GM19324 (cell line): Measurements from ENCODE around the gene RUSC1.
"Not testable (repeated sequence)": the region's sequence is repeated elsewhere in the genome, so short reads cannot be mapped to it uniquely, and the experiment has no call there.

Experiments used
- ATAC-seq: cut with Tn5 transposase; IDR thresholded peaks from one replicate; pipeline ENCODE4 v1.9.1; 2021; ENCODE audit warnings: mild to moderate bottlenecking, moderate library complexity; ENCODE audit not compliant: unreplicated experiment, low FRiP score

RUSC1 gene

DNA sequence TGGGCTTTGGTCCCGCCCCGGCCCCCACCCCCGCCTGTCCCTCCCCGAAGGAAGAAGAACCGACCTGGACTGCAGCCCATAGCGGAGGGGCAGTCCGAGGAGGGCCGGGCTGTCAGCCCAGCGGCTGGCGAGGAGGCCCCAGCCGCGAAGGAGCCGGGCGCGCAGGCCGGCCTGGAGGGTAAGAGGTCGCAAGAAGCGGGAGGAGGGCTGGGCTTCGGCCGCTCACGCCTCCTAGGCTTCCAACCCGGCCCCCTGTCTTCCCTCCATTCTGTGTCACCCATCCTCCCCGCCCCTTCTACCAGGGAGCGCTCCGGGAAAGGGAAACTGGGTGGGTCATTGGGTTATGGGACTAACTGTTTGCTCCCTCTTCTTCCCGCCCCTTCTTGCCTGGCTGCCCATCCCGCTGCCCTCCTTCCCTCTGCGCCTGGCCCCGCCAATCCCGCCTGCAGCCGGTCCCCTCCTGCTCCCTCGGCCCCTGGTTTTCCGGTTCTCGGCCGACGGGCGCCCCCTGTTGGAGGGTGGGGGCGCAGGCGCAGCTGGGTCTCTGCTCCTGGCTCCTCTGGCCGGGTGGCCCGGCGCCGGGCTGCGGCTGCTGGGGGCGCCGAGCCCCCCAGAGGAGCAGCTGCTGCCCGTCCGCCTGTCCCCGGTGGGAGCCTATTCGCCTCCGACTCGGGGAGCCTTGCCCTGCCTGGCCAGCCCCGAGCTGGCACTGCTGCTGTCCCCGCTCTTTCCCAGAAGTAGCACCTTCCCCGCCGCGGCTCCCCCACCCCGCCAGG lies 2.4 kb downstream of the RUSC1 start:
- peak; percentile 49 for ATAC-seq

GRCh38 chr1:155323729-155324036 lies 3.0 kb downstream of the RUSC1 start:
- peak; percentile 45 for ATAC-seq

DNA sequence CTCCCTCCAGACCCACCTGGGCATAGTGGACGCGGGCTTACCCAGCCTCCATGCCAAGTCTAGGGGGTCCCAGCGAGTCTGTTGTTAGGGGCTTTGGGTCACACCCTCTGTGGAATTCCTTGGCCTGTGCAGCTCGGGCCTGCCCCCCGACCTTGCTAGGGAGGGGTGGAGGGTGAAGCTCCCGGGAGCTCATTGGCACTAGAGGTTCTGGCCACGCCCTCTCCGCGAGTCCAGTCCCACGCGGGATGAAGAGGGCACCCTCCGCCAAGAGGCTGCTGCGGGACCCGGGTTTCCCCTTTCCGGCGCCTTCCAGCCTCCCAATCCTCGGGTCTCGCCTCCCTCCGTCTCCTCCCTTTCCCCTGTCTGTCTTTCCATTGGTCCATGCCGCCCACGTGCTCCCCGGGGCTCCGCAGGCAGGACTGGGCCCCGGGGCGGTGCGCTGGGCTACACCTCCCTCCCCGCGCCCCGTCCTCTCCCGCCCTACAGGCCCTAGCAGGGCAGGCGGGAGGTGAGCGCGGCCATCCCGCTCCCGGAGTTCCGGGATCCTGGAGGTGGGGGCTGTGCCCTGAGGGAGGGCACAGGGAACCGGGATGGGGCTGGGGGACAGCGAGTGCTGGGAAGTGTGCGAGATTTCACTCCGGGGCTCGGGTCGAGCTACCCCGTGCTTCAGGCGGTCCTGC lies 3.5 kb downstream of the RUSC1 start:
- ATAC-seq, result peak; percentile 66

GRCh38 chr1:155324717-155325602 lies 4.3 kb downstream of the RUSC1 start:
- no peak for ATAC-seq

- ATAC-seq, result no peak
These were observed 4.9 kb downstream of the RUSC1 start for GRCh38 chr1:155325603-155325893.

DNA sequence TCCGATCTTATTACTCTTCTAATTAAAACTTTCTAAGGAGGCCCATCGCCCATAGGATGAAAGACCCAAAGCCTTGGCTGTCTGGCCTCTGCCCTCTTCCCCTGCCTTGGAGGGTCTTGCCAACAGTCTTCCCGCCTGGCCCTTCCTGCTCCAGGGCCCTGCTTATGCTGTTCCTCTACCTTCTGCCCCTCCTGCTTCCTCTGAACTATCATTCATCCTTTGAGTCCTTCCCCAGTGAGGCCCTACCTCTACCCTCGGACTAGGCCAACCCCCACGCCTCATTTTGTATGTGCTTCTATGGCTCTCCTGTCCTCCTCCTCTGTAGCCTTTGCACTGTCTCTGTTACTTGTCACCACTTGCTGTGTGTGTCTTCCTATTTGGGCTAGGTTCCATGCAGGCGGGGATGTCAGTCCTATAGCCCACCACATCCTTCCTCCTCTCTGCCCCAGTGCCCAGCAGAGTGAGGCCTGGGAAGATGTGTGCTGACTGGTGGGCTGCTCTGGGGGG lies 5.4 kb downstream of the RUSC1 start:
- no peak for ATAC-seq

DNA sequence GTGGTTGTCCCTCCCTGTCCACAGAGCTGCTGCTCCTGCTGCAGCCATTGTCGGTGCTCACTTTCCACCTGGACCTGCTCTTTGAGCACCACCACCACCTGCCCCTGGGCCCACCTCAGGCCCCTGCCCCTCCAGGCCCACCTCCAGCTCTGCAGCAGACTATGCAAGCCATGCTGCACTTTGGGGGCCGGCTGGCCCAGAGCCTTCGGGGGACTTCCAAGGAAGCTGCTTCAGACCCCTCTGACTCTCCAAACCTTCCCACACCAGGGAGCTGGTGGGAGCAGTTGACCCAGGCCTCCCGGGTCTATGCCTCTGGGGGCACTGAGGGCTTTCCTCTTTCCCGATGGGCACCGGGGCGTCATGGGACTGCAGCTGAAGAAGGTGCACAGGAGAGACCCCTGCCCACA lies 5.9 kb downstream of the RUSC1 start:
- no peak for ATAC-seq

DNA sequence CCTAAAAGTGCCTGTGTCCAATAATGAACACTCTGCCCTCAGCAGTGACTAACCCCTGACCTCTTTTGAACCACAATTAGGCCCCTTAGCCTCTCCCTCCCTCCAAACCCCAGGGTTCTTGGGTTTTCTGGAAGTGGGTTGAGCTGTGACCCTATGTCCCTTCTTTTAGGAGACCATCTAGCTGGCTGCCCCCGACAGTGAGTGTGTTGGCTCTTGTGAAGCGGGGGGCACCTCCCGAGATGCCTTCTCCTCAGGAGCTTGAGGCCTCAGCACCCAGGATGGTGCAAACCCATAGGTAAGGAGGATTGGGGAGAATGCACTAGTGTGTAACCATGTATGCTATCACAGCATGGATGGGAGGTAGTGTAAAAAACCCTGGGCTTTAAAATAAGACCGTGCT lies 7.3 kb downstream of the RUSC1 start:
- no peak for ATAC-seq

GRCh38 chr1:155328856-155329255 lies 8.2 kb downstream of the RUSC1 start:
- ATAC-seq, result not testable (repeated sequence)

DNA sequence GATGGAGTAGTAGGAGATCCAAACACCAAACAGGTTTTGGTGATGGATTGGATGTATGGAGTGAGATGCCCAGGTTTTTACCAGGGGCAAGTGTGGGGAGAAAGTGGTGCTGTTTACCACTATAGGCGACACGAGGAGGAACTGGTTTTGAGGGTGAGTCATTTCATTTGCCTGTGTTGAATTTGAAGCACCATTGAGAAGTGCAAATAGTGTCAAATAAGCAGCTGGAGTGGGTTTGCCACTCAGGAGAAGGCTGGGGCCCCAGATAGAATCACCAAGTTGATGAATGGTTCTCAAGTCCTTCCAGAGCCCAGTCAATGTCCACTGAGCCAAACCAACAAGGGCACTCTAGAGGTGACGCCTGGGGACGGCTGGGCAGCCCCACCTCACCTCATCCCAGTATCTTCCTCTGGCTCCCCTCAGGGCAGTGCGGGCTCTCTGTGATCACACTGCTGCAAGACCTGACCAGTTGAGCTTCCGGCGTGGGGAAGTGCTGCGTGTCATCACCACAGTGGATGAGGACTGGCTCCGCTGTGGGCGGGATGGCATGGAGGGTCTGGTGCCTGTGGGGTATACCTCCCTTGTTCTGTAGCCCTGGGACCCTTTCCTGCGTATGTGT lies 9.4 kb downstream of the RUSC1 start:
- ATAC-seq, result no peak

DNA sequence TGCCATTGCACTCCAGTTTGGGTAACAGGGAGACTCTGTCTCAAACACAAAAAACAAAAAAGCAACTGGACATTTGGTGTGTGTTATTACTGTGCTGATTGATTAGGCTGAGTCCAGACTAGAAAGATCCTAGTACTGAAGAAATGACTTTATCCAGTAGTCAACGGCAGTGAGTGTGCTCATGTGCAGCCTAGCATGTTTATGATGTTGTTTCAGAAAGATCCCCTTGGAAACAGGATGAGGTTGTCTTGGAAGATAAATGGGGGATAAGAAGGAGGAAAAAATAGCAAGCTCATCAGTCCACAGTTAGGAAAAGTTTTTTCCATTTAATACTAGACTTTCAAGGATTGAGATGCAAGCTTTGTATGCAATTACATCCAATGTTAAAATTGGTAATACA lies 14.3 kb downstream of the RUSC1 start:
- no peak for ATAC-seq

GRCh38 chr1:155339515-155340097 lies 18.9 kb downstream of the RUSC1 start:
- no peak for ATAC-seq

DNA sequence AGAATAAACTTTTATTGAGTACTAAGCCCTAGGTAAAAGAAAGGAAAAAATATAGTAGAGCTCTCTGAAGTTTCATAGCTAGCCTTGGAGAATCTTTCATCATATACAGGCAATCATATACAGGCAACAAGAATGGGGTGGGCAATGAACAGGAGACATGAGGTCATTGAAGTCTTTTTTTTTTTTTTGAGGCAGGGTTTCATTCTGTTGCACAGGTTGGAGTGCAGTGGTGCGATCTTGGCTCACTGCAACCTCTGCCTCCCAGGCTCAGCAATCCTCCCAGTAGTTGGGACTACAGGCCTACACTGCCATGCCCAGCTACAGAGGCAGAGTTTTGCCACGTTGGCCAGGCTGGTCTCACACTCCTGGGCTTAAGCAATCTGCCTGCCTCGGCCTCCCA lies 22.1 kb downstream of the RUSC1 start:
- ATAC-seq, result no peak

DNA sequence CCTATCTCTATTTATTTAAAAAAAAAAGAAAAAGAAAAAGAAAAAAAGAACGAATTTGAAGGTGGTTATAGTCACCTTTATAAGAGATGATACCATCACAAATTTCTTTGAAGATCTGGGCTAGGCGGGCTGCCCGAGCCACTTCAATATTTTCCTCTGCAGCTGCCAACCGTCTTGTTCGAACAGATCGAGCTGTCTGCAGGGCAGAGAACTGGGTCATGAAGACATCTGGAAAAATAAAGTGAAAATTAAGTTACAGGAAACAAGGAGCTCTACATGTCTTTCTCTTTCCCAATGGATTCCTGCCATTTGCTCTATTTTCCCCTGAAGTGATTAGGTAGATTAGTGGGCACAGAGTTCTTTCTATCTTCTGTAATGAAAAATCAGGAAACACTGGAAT lies 31.9 kb downstream of the RUSC1 start:
- ATAC-seq, result no peak

- no peak for ATAC-seq
These were observed 39.4 kb downstream of the RUSC1 start for GRCh38 chr1:155360051-155360450.

- ATAC-seq, result no peak
These were observed 58.5 kb downstream of the RUSC1 start for GRCh38 chr1:155379180-155379579.

DNA sequence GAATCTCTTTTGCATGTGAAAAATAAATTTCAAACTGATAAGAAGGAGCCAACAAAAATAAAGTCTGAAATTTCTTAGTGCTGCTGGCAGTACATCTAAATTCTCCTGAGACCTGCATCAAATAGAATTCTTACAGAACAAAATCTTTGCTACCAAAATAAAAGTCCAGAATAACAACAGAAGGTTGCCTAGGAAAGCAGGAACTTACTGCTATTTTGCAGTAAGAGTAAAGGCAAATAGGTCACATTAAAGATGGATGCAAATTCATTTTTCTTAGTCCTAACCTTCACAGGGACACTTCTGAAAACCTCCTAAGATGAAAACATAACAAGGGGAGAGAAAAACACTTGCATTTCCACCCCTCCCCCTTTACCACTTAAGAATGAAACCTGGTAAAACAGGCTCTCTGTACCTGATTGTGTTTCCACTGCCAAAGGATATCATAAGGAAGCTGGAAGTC lies 59.0 kb downstream of the RUSC1 start:
- ATAC-seq, result no peak
